Measurements from ENCODE around the gene EXOSC3. TPM values are rescaled to one million over a fixed set of nuclear protein-coding genes. Genes with fewer than 3 reads are reported as not detected.
"Not testable (repeated sequence)": the region's sequence is repeated elsewhere in the genome, so short reads cannot be mapped to it uniquely, and the experiment has no call there.

Gene EXOSC3
- total and polyA plus RNA-seq, 8 donors = 25.6 to 43.4 (median 36.0) TPM

DNA sequence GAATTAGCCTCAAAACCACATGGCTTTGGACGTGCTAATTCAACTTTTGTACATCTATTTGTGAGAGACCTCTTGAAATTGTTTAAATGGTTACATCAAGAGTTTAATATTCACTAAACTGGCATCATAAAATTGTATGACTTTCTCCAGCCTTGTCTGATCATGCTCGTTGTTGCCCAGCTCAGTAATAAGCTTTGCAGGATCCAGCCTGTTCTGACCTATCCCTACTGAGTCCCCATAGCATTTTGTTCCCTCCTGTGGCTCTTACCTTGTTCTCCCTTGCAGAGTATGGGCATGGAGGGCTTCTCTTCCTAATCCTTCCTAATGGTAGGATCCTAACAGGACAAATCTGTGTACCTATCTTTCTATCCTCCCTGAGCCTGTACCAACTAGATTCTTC, 6.3 kb downstream of the EXOSC3 start:
- DNase-seq (no peak), ATAC-seq (no peak)
- peaks cover under 1 to 20% of the 10 kb centered on the region in 2 donors for H3K4me1 ChIP-seq
- intact Hi-C loops (cut with DNase I) = no loop called here
- H3K36me3 ChIP-seq = peaks cover 0 to 93% of the 10 kb centered on the region in 2 donors
- no peaks in the 10 kb centered on the region for H3K9me3 ChIP-seq
- TF ChIP-seq, protein P1, sequence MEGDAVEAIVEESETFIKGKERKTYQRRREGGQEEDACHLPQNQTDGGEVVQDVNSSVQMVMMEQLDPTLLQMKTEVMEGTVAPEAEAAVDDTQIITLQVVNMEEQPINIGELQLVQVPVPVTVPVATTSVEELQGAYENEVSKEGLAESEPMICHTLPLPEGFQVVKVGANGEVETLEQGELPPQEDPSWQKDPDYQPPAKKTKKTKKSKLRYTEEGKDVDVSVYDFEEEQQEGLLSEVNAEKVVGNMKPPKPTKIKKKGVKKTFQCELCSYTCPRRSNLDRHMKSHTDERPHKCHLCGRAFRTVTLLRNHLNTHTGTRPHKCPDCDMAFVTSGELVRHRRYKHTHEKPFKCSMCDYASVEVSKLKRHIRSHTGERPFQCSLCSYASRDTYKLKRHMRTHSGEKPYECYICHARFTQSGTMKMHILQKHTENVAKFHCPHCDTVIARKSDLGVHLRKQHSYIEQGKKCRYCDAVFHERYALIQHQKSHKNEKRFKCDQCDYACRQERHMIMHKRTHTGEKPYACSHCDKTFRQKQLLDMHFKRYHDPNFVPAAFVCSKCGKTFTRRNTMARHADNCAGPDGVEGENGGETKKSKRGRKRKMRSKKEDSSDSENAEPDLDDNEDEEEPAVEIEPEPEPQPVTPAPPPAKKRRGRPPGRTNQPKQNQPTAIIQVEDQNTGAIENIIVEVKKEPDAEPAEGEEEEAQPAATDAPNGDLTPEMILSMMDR (IDR thresholded peaks at IDR 0.05) = no peak
- no peaks in the 10 kb centered on the region for H3K27me3 ChIP-seq
- H3K4me3 ChIP-seq = no peak overlapping the region
- no peak overlapping the region for H3K27ac ChIP-seq

DNA sequence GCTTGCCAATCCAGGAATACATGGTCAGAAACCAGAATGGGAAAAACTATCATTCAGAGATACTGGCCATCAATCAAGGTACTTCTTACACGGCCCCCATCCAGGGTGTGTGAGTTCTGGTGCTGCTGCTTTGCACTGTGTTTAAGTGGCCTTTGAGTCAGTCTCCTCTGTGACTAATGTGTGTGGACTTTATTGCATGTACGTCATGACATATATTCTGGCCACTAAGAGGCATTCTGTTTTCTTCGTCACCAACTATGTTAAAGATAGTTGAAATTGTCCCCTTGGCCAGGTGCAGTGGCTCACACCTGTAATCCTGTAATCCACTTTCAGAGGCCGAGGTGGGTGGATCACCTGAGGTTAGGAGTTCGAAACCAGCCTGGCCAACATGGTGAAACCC, 8.5 kb downstream of the EXOSC3 start:
- intact Hi-C loops (cut with DNase I) = no loop called here
- Histone ChIP-seq H3K4me3 (no peak overlapping the region), H3K27me3 (no peaks in the 10 kb centered on the region), H3K4me1 (no peaks in the 10 kb centered on the region), H3K27ac (no peak overlapping the region), H3K36me3 (peaks cover 0 to 93% of the 10 kb centered on the region in 2 donors), H3K9me3 (no peaks in the 10 kb centered on the region)
- ATAC-seq = no peak
- TF ChIP-seq, protein P1 (IDR thresholded peaks at IDR 0.05) = no peak
- DNase-seq = no peak

GRCh38 chr9:37775216-37775919, 9.5 kb downstream of the EXOSC3 start:
- Histone ChIP-seq H3K27me3 (no peaks in the 10 kb centered on the region), H3K9me3 (no peaks in the 10 kb centered on the region), H3K4me1 (no peaks in the 10 kb centered on the region), H3K36me3 (peaks cover 0 to 92% of the 10 kb centered on the region in 2 donors), H3K4me3 (no peak overlapping the region), H3K27ac (no peak overlapping the region)
- TF ChIP-seq, protein P1 (IDR thresholded peaks at IDR 0.05) = no peak
- DNase-seq (no peak), ATAC-seq (no peak)
- intact Hi-C loops (cut with DNase I) = no loop called here

DNA sequence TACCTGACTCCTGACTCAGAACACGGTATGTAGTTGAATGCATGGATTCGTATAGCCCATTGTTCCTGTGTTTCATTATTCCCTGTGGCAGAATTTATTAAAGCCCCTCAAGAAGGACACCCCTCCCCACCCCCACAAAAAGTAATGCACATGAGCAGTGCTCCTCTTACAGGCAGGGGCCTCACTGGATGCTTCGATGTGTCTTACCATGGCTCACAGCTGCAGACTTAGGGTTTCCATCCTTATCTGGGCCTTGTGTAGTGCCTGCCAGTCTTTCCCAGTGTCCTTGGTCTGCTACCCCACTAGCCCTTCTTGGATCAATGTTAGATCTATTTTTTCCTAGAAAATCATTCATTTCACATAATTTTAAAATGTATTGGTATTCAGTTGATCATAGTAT, 14.9 kb downstream of the EXOSC3 start:
- Histone ChIP-seq H3K4me1 (no peaks in the 10 kb centered on the region), H3K27me3 (no peaks in the 10 kb centered on the region), H3K36me3 (peaks cover 0 to 47% of the 10 kb centered on the region in 2 donors), H3K27ac (no peak overlapping the region), H3K9me3 (no peaks in the 10 kb centered on the region), H3K4me3 (no peak overlapping the region)
- intact Hi-C loops (cut with DNase I) = no loop called here
- ATAC-seq (no peak), DNase-seq (no peak)
- TF ChIP-seq, protein P1 (IDR thresholded peaks at IDR 0.05) = no peak

DNA sequence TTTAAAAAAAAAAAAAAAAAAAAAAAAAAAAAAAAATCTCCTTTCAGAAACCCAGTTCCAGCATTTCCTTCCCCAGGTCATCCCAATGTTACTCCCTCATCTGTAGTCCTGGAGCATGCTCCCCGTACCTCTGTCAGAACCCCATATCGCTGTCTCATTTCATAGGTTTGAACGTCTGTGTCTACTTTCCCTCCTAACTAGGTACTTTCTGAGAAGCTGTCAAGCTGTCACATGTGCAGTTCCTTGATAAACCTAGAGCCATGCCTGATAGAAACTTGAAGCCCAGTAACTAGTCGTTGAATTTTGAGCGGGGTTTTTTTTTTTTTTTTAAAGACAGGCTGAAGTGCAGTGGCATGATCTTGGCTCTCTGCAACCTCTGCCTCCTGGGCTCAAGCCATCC, 15.6 kb downstream of the EXOSC3 start:
- DNase-seq (no peak), ATAC-seq (no peak)
- Histone ChIP-seq H3K9me3 (no peaks in the 10 kb centered on the region), H3K27ac (no peak overlapping the region), H3K4me3 (no peak overlapping the region), H3K36me3 (peaks cover 0 to 52% of the 10 kb centered on the region in 2 donors), H3K27me3 (no peaks in the 10 kb centered on the region), H3K4me1 (no peaks in the 10 kb centered on the region)
- intact Hi-C loops (cut with DNase I) = no loop called here
- TF ChIP-seq, protein P1 (IDR thresholded peaks at IDR 0.05) = no peak

- H3K4me1 ChIP-seq; H3K27ac ChIP-seq; H3K27me3 ChIP-seq; ATAC-seq; H3K4me3 ChIP-seq; intact Hi-C loops (cut with DNase I); DNase-seq; H3K9me3 ChIP-seq: not testable (repeated sequence)
- peaks cover 0 to 29% of the 10 kb centered on the region in 2 donors for H3K36me3 ChIP-seq
Measured at GRCh38 chr9:37765263-37765662, 19.6 kb downstream of the EXOSC3 start.

All from left lung (tissue), 10 donors.